ENCODE results near the gene CHST14. TPM values are rescaled to one million over a fixed set of nuclear protein-coding genes. Genes with fewer than 3 reads are reported as not detected.

The CHST14 gene
- total RNA-seq, 1 donor from 2014 or later = 25.7 TPM

DNA sequence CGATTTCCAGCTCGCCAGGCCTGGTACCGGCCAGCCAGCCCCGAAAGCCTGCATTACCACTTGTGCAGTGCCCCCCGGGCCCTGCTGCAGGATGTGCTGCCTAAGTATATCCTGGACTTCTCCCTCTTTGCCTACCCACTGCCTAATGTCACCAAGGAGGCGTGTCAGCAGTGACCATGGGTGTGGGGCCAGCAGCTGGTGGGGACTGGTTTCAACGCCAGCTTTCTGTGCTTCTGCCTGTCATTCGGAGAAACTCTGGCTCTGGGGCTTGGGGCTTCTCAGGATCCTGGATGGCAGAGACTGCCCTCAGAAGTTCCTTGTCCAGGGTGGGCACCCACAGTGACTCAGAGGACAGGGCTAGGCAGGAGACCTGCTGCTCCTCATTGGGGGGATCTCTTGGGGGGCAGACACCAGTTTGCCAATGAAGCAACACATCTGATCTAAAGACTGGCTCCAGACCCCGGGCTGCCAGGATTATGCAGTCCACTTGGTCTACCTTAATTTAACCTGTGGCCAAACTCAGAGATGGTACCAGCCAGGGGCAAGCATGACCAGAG lies 1.5 kb downstream of the CHST14 start:
- Mint-ChIP-seq H3K36me3 (ENCODE audit: low read depth, unreplicated experiment) (peaks cover 6% of the 10 kb centered on the region), H3K4me3 (ENCODE audit: unreplicated experiment) (peak overlapping the region; percentile 87), H3K4me1 (ENCODE audit: low read depth, unreplicated experiment) (peaks cover 8% of the 10 kb centered on the region), H3K9me3 (ENCODE audit: unreplicated experiment) (no peaks in the 10 kb centered on the region), H3K27ac (ENCODE audit: unreplicated experiment) (peak overlapping the region; percentile 53), H3K27me3 (ENCODE audit: low read depth, unreplicated experiment) (peaks cover 4% of the 10 kb centered on the region)
- Histone ChIP-seq H3K4me3 (ENCODE audit: insufficient read depth, low read depth, low read length) (peak overlapping the region; percentile 73), H3K79me2 (ENCODE audit: insufficient read depth, low read length) (peaks cover 11% of the 10 kb centered on the region), H3K27ac (ENCODE audit: low read depth, low read length) (no peak overlapping the region), H3K9ac (ENCODE audit: low read length) (peak overlapping the region; percentile 80), H2AFZ (ENCODE audit: low read depth, low read length) (no peak overlapping the region), H3K4me1 (ENCODE audit: insufficient read depth, low read length) (peaks cover 15% of the 10 kb centered on the region), H3K4me2 (ENCODE audit: low read length) (peak overlapping the region; percentile 98), H3K36me3 (ENCODE audit: insufficient read depth, low read length) (no peaks in the 10 kb centered on the region), H4K20me1 (ENCODE audit: insufficient read depth, low read length) (peaks cover 10% of the 10 kb centered on the region), H3K9me3 (ENCODE audit: insufficient read depth, low read depth, low read length) (no peaks in the 10 kb centered on the region), H3K27me3 (ENCODE audit: insufficient read depth, low read length) (peaks cover 4% of the 10 kb centered on the region)
- DNase-seq (ENCODE audit: low read depth) = no peak
- TF ChIP-seq, protein P1, sequence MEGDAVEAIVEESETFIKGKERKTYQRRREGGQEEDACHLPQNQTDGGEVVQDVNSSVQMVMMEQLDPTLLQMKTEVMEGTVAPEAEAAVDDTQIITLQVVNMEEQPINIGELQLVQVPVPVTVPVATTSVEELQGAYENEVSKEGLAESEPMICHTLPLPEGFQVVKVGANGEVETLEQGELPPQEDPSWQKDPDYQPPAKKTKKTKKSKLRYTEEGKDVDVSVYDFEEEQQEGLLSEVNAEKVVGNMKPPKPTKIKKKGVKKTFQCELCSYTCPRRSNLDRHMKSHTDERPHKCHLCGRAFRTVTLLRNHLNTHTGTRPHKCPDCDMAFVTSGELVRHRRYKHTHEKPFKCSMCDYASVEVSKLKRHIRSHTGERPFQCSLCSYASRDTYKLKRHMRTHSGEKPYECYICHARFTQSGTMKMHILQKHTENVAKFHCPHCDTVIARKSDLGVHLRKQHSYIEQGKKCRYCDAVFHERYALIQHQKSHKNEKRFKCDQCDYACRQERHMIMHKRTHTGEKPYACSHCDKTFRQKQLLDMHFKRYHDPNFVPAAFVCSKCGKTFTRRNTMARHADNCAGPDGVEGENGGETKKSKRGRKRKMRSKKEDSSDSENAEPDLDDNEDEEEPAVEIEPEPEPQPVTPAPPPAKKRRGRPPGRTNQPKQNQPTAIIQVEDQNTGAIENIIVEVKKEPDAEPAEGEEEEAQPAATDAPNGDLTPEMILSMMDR (IDR thresholded peaks at IDR 0.05; ENCODE audit: insufficient read depth, low read depth, low read length) = no peak
- TF ChIP-seq EZH2 (IDR thresholded peaks at IDR 0.05; ENCODE audit: insufficient read depth, low read length) = no peak
- FAIRE-seq = no peak

DNA sequence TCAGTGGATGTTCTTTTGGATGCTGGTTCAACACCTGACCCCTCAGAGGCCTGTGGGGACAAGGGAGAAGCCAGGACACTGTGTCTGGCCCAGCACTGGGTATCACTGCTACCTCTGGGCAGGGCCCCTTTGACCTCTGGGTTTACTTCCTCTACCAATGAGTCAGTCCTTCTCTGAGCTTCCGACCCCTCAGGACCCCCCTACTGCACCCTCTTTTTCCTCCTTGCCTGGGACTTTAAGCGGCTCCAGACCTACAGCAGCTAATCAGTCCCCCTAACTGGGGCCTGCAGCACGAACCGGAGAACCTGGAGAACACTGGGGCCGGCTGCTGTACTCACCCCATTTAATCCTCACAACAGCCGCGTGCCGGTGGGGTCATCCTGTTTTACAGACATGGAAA lies 3.8 kb downstream of the CHST14 start:
- peaks cover 5% of the 10 kb centered on the region for H3K36me3 Mint-ChIP-seq (ENCODE audit: low read depth, unreplicated experiment)
- H3K4me2 ChIP-seq (ENCODE audit: low read length) = no peak overlapping the region
- H3K9ac ChIP-seq (ENCODE audit: low read length) = no peak overlapping the region
- FAIRE-seq = no peak
- H3K27ac ChIP-seq (ENCODE audit: low read depth, low read length) = no peak overlapping the region
- TF ChIP-seq, protein P1 (IDR thresholded peaks at IDR 0.05; ENCODE audit: insufficient read depth, low read depth, low read length) = no peak
- TF ChIP-seq EZH2 (IDR thresholded peaks at IDR 0.05; ENCODE audit: insufficient read depth, low read length) = no peak
- H3K4me3 Mint-ChIP-seq (ENCODE audit: unreplicated experiment) = no peak overlapping the region
- H3K9me3 Mint-ChIP-seq (ENCODE audit: unreplicated experiment) = peaks cover 7% of the 10 kb centered on the region
- H3K79me2 ChIP-seq (ENCODE audit: insufficient read depth, low read length) = peaks cover 11% of the 10 kb centered on the region
- no peak for DNase-seq (ENCODE audit: low read depth)
- H3K4me3 ChIP-seq (ENCODE audit: insufficient read depth, low read depth, low read length) = no peak overlapping the region
- H3K9me3 ChIP-seq (ENCODE audit: insufficient read depth, low read depth, low read length) = peaks cover 8% of the 10 kb centered on the region
- peaks cover 15% of the 10 kb centered on the region for H3K4me1 ChIP-seq (ENCODE audit: insufficient read depth, low read length)
- H3K27me3 ChIP-seq (ENCODE audit: insufficient read depth, low read length) = peaks cover 7% of the 10 kb centered on the region
- no peak overlapping the region for H3K27ac Mint-ChIP-seq (ENCODE audit: unreplicated experiment)
- peaks cover 7% of the 10 kb centered on the region for H3K4me1 Mint-ChIP-seq (ENCODE audit: low read depth, unreplicated experiment)
- H3K27me3 Mint-ChIP-seq (ENCODE audit: low read depth, unreplicated experiment) = peaks cover 5% of the 10 kb centered on the region
- no peaks in the 10 kb centered on the region for H3K36me3 ChIP-seq (ENCODE audit: insufficient read depth, low read length)
- H2AFZ ChIP-seq (ENCODE audit: low read depth, low read length) = no peak overlapping the region
- H4K20me1 ChIP-seq (ENCODE audit: insufficient read depth, low read length) = peaks cover 10% of the 10 kb centered on the region

DNA sequence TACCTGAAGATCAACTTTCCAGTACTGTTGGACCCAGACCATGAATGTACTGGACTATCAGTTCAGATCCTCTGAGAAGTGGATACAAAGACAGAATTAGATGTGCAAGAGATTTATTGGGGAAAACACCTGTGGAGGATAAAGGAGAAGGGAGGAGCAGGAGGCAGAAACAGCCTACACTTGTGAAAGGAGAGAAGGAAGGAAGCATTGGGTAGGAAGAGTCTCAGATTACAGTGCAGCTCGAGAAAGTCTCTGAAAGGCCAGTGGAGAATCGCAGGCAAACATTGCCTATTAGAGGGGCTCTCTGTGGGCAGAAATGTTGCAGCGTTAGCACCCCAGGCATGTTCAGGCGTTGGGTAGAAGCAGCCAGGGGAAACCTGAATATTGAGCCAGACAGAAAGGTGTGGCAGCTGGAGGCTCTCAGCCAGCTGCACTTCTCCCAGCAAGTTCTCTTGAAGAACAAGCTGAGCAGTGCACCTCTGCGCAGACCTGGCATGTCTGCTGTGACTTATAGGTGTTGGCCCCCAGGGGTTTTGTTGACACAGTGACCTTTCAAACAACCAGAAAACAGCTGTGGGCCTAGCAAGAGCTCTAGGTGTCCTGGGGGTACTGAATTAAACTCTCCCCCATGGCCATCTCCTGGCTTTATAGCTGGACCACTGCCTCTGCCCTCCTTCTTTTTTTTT lies 7.0 kb downstream of the CHST14 start:
- Histone ChIP-seq H3K36me3 (ENCODE audit: insufficient read depth, low read length) (no peaks in the 10 kb centered on the region), H3K9me3 (ENCODE audit: insufficient read depth, low read depth, low read length) (peaks cover 8% of the 10 kb centered on the region), H3K4me3 (ENCODE audit: insufficient read depth, low read depth, low read length) (no peak overlapping the region), H2AFZ (ENCODE audit: low read depth, low read length) (no peak overlapping the region), H3K27me3 (ENCODE audit: insufficient read depth, low read length) (peaks cover 20% of the 10 kb centered on the region), H3K9ac (ENCODE audit: low read length) (no peak overlapping the region), H3K4me1 (ENCODE audit: insufficient read depth, low read length) (no peaks in the 10 kb centered on the region), H4K20me1 (ENCODE audit: insufficient read depth, low read length) (peaks cover 1% of the 10 kb centered on the region), H3K27ac (ENCODE audit: low read depth, low read length) (no peak overlapping the region), H3K4me2 (ENCODE audit: low read length) (no peak overlapping the region), H3K79me2 (ENCODE audit: insufficient read depth, low read length) (no peaks in the 10 kb centered on the region)
- DNase-seq (ENCODE audit: low read depth) = no peak
- Mint-ChIP-seq H3K27ac (ENCODE audit: unreplicated experiment) (no peak overlapping the region), H3K4me3 (ENCODE audit: unreplicated experiment) (no peak overlapping the region), H3K36me3 (ENCODE audit: low read depth, unreplicated experiment) (peaks cover 9% of the 10 kb centered on the region), H3K4me1 (ENCODE audit: low read depth, unreplicated experiment) (peaks cover 2% of the 10 kb centered on the region), H3K9me3 (ENCODE audit: unreplicated experiment) (peaks cover 12% of the 10 kb centered on the region), H3K27me3 (ENCODE audit: low read depth, unreplicated experiment) (peaks cover 20% of the 10 kb centered on the region)
- no peak for TF ChIP-seq EZH2 (IDR thresholded peaks at IDR 0.05; ENCODE audit: insufficient read depth, low read length)
- TF ChIP-seq, protein P1 (IDR thresholded peaks at IDR 0.05; ENCODE audit: insufficient read depth, low read depth, low read length) = no peak
- no peak for FAIRE-seq
